ENCODE results near the gene FOXD2. TPM values are rescaled to one million over a fixed set of nuclear protein-coding genes. Genes with fewer than 3 reads are reported as not detected.

FOXD2 gene
- total RNA-seq, 1 donor from 2014 or later, result not detected

DNA sequence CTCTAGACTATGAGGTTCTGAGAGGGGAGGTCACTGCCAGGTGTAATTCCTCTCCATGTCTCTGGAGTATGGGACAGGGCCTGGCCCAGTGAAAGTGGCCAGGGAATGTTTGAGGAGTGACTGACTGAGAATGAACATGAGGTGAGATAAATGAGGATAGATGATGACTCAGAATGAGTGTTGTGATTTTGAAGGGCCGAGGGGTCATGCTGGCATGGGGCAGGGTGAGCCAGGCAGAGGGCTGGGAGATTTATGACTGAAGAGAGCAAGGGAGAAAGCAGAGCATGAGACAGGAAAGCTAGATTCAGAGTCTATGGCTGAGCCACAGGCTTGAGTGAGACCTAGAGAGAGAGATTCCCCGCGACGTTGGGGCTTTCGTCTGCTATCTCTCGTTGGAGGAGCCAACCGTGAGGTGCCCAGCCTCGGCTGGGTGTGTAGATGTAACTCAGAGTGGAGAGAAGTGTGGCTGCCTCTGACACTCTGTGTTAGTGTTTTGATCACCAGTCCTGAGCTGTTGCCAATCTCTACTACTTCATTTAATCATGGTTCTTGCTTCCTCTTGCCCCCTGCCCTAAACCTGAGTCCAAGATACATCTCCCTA, 50.1 kb downstream of the FOXD2 start:
- intact Hi-C loops (cut with micrococcal nuclease), result no loop called here
- ATAC-seq (no peak), DNase-seq (no peak)

Other genes starting within 250 kb of the FOXD2 start
- not detected for gene PDZK1IP1, start 248.0 kb upstream of the FOXD2 start, total RNA-seq
- gene TAL1, start 205.8 kb upstream of the FOXD2 start, total RNA-seq, result 3.7 TPM
- gene STIL, start 123.9 kb upstream of the FOXD2 start, total RNA-seq, result 0.42 TPM
- 81.0 TPM for gene CMPK1, start 104.3 kb upstream of the FOXD2 start, total RNA-seq
- gene FOXE3, start 21.8 kb upstream of the FOXD2 start, total RNA-seq, result not detected

Measured in left ventricle myocardium superior (tissue), 1 donor.